Uterus (tissue), 4 donors: Measurements from ENCODE around the gene CYP11A1. TPM values are rescaled to one million over a fixed set of nuclear protein-coding genes. Genes with fewer than 3 reads are reported as not detected.

Experiments
- DNase-seq, 2 donors: peaks; one replicate each; pipeline ENCODE4 v3.0.0-alpha.2; 2019 to 2020
- H3K27ac ChIP-seq, 2 donors: fragments of 200-600 bp; sonication (generic); 1 replicate in 1 of 2; 2 replicates in 1 of 2; pipeline ENCODE4 v1.5.1; 2016 to 2018
- H3K27me3 ChIP-seq, 2 donors: fragments of 200-600 bp; sonication (generic); one replicate each; pipeline ENCODE4 v1.5.1; 2018 to 2019; ENCODE audit warnings: control low read depth in 1 of 2
- H3K36me3 ChIP-seq, 2 donors: fragments of 200-600 bp; sonication (generic); one replicate each; pipeline ENCODE4 v1.5.1; 2019; ENCODE audit warnings: control low read depth in 1 of 2
- H3K4me1 ChIP-seq, 2 donors: fragments of 200-600 bp; sonication (generic); one replicate each; pipeline ENCODE4 v1.5.1; 2018 to 2019; ENCODE audit warnings: control low read depth in 1 of 2
- H3K4me3 ChIP-seq, 2 donors: fragments of 200-600 bp; sonication (generic); 1 replicate in 1 of 2; 2 replicates in 1 of 2; pipeline ENCODE4 v1.5.1; 2018 to 2019; ENCODE audit warnings: mild to moderate bottlenecking in 1 of 2
- H3K9me3 ChIP-seq, 2 donors: fragments of 200-600 bp; sonication (generic); one replicate each; pipeline ENCODE4 v1.5.1; 2019; ENCODE audit warnings: control low read depth in 1 of 2
- POLR2A ChIP-seq, 2 donors: fragments of 450-650 bp; IDR thresholded peaks; one replicate each; pipeline ENCODE4 v1.6.1; 2016; ENCODE audit warnings: antibody characterized with exemption in 2 of 2, mild to moderate bottlenecking in 1 of 2, moderate library complexity in 1 of 2
- intact Hi-C: fragments of 100-400 bp; cut with DNase I; formaldehyde crosslinking; loops from one replicate; pipeline ENCODE4 v1.15.1; 2023; ENCODE audit warnings: low total_unique reads
- microRNA-seq: library from miRNA; unstranded; fragments of <30 nt; microRNA quantifications from one replicate; pipeline ENCODE4, GENCODE V29; 2016; ENCODE audit warnings: borderline microRNAs expressed, borderline replicate concordance
- small RNA-seq: library from RNA; depleted of rRNA; stranded (forward); fragments of <200 nt; gene quantifications from one replicate; pipeline ENCODE3, GENCODE V24; 2016
- total RNA-seq, 4 donors: library from RNA; depleted of rRNA in 3 of 4; stranded (reverse); fragments of >200 nt in 3 of 4; gene quantifications; one replicate each; pipeline versions ENCODE4 v1.1.0 to v1.2.4, GENCODE V29; 2014 to 2023
- TF ChIP-seq, protein P1 (sequence below), 4 experiments: fragments of 200-600 bp in 2 of 4; fragments of 450-650 bp in 2 of 4; sonication (generic) in 2 of 4; IDR thresholded peaks; one replicate each; pipeline ENCODE4 v1.5.1; 2016 to 2019; ENCODE audit warnings: antibody characterized with exemption in 4 of 4, mild to moderate bottlenecking in 2 of 4, moderate library complexity in 1 of 4
- donor health status: DM: yes; HTN: yes; CAD: no.

CYP11A1 gene
- total RNA-seq, 4 donors from 2014 or later, result 1.1 to 2.3 TPM; not detected in 2

DNA sequence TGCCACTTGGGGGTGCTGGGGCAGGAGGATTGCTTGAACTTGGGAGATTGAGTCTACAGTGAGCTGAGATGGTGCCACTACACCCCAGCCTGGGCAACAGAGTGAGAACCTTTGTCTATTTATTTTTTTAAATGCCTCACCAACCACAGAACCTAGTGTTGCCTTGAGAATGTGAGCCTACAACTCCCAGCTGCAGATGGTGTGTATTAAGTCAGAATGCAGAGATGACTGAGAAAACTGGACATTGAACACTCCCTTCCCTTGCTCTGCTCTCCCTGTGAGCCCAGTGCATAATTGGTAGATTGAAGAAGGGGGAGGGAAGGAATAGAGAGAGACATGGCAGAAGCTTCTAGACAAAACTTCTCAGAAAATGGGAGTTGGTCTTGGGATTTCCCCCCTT is 77.8 kb downstream of the CYP11A1 start:
- Histone ChIP-seq H3K4me3 (no peak overlapping the region), H3K27me3 (no peaks in the 10 kb centered on the region), H3K9me3 (no peaks in the 10 kb centered on the region), H3K27ac (no peak overlapping the region), H3K4me1 (no peaks in the 10 kb centered on the region), H3K36me3 (no peaks in the 10 kb centered on the region)
- DNase-seq, result no peak
- TF ChIP-seq, protein P1, sequence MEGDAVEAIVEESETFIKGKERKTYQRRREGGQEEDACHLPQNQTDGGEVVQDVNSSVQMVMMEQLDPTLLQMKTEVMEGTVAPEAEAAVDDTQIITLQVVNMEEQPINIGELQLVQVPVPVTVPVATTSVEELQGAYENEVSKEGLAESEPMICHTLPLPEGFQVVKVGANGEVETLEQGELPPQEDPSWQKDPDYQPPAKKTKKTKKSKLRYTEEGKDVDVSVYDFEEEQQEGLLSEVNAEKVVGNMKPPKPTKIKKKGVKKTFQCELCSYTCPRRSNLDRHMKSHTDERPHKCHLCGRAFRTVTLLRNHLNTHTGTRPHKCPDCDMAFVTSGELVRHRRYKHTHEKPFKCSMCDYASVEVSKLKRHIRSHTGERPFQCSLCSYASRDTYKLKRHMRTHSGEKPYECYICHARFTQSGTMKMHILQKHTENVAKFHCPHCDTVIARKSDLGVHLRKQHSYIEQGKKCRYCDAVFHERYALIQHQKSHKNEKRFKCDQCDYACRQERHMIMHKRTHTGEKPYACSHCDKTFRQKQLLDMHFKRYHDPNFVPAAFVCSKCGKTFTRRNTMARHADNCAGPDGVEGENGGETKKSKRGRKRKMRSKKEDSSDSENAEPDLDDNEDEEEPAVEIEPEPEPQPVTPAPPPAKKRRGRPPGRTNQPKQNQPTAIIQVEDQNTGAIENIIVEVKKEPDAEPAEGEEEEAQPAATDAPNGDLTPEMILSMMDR (IDR thresholded peaks at IDR 0.05), result no peak
- TF ChIP-seq POLR2A (IDR thresholded peaks at IDR 0.05), result no peak
- intact Hi-C loops, result no loop called here

Small RNA genes lying within 50 kb of the gene (microRNA-seq; reads per million reads assigned to microRNA genes)
- gene MIR6881, result not detected

Small RNA genes lying within 50 kb of the gene (small RNA-seq; reads per million reads assigned to genes)
- gene MIR6881, result not detected

Other genes starting within 250 kb of the CYP11A1 start
- gene ISLR2, start 237.1 kb downstream of the CYP11A1 start, total RNA-seq, result 10 to 100 TPM in 1 of 4 donors, 1 to 10 TPM in 1, under 1 TPM in 1, not detected in 1; 0.77 to 11.8 (median 5.1) TPM
- 100 to 1,000 TPM; 170 to 215 (median 201) TPM for gene ISLR, start 193.9 kb downstream of the CYP11A1 start, total RNA-seq
- gene STRA6, start 164.9 kb downstream of the CYP11A1 start, total RNA-seq, result 10 to 100 TPM in 2 of 4 donors, under 1 TPM in 1, not detected in 1; 0.26 to 62.6 (median 11.6) TPM
- gene CCDC33, start 131.3 kb downstream of the CYP11A1 start, total RNA-seq, result 1 to 10 TPM; 1.4 to 2.8 (median 1.7) TPM
- 10 to 100 TPM in 1 of 4 donors, 1 to 10 TPM in 1, under 1 TPM in 1, not detected in 1; 0.29 to 16.9 (median 4.5) TPM for gene SEMA7A, start 66.3 kb upstream of the CYP11A1 start, total RNA-seq
- 10 to 100 TPM; 15.4 to 60.6 (median 35.7) TPM for gene UBL7, start 93.5 kb upstream of the CYP11A1 start, total RNA-seq
- gene ARID3B, start 173.6 kb upstream of the CYP11A1 start, total RNA-seq, result 1 to 10 TPM; 1.5 to 8.8 (median 3.7) TPM
- gene CLK3, start 248.2 kb upstream of the CYP11A1 start, total RNA-seq, result 10 to 100 TPM; 33.0 to 90.4 (median 84.2) TPM